ENCODE results near the gene PAX2. TPM values are rescaled to one million over a fixed set of nuclear protein-coding genes. Genes with fewer than 3 reads are reported as not detected.

PAX2 gene
- total RNA-seq, 4 donors from 2014 or later: not detected

GRCh38 chr10:100802607-100803006 is 57.2 kb downstream of the PAX2 start:
- TF ChIP-seq CTCF (IDR thresholded peaks at IDR 0.05) (no peak), POLR2A (IDR thresholded peaks at IDR 0.05) (no peak)
- H3K4me3 ChIP-seq (ENCODE audit: low read depth, poor library complexity, severe bottlenecking): no peak overlapping the region
- intact Hi-C loops (cut with DNase I; ENCODE audit: low total_unique reads): no loop called here
- DNase-seq (ENCODE audit: low spot score in 2 of 2): no peak
- WGBS, 2 donors: 42 to 44% methylated on average over 10 of the region's 10 CpGs

GRCh38 chr10:100803492-100803891 is 58.1 kb downstream of the PAX2 start:
- WGBS, 2 donors: 50 to 60% methylated on average over 6 of the region's 6 CpGs
- TF ChIP-seq POLR2A (IDR thresholded peaks at IDR 0.05) (no peak), CTCF (IDR thresholded peaks at IDR 0.05) (no peak)
- H3K4me3 ChIP-seq (ENCODE audit: low read depth, poor library complexity, severe bottlenecking): no peak overlapping the region
- no peak for DNase-seq (ENCODE audit: low spot score in 2 of 2)
- intact Hi-C loops (cut with DNase I; ENCODE audit: low total_unique reads): no loop called here

DNA sequence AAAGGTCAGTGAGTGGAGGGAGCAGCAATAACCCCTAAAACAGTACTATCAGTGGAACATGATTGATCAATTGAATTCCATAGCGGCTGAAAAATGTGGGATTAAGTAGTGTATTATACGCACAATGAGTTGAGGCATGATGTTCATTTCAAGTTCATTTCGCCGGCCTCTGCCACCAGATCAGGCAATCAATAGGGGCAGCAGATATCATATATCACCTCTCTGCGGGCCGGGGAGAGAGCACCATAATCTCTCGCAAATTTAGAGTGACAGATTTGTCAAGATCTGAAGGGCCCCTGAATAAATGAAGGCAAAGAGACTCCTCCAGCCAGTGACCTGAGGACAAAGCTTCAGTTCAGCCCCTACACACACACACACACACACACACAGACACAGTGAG is 58.5 kb downstream of the PAX2 start:
- no peak for DNase-seq (ENCODE audit: low spot score in 2 of 2)
- TF ChIP-seq POLR2A (IDR thresholded peaks at IDR 0.05) (no peak), CTCF (IDR thresholded peaks at IDR 0.05) (no peak)
- 53 to 54% methylated on average over 7 of the region's 7 CpGs for WGBS, 2 donors
- intact Hi-C loops (cut with DNase I; ENCODE audit: low total_unique reads): no loop called here
- no peak overlapping the region for H3K4me3 ChIP-seq (ENCODE audit: low read depth, poor library complexity, severe bottlenecking)

GRCh38 chr10:100805543-100806355 is 60.4 kb downstream of the PAX2 start:
- no peak for TF ChIP-seq CTCF (IDR thresholded peaks at IDR 0.05)
- TF ChIP-seq POLR2A (IDR thresholded peaks at IDR 0.05): no peak
- H3K4me3 ChIP-seq (ENCODE audit: low read depth, poor library complexity, severe bottlenecking): no peak overlapping the region
- 60 to 73% methylated on average over 13 to 14 of the region's 14 CpGs for WGBS, 2 donors
- no peak for DNase-seq (ENCODE audit: low spot score in 2 of 2)
- intact Hi-C loops (cut with DNase I; ENCODE audit: low total_unique reads): no loop called here

GRCh38 chr10:100806356-100806645 is 60.9 kb downstream of the PAX2 start:
- intact Hi-C loops (cut with DNase I; ENCODE audit: low total_unique reads): no loop called here
- WGBS, 2 donors: 58 to 60% methylated on average over 8 of the region's 8 CpGs
- DNase-seq (ENCODE audit: low spot score in 2 of 2): no peak
- no peak overlapping the region for H3K4me3 ChIP-seq (ENCODE audit: low read depth, poor library complexity, severe bottlenecking)
- no peak for TF ChIP-seq CTCF (IDR thresholded peaks at IDR 0.05)
- no peak for TF ChIP-seq POLR2A (IDR thresholded peaks at IDR 0.05)
